Measurements from ENCODE around the gene CCDC146.

Gene CCDC146

DNA sequence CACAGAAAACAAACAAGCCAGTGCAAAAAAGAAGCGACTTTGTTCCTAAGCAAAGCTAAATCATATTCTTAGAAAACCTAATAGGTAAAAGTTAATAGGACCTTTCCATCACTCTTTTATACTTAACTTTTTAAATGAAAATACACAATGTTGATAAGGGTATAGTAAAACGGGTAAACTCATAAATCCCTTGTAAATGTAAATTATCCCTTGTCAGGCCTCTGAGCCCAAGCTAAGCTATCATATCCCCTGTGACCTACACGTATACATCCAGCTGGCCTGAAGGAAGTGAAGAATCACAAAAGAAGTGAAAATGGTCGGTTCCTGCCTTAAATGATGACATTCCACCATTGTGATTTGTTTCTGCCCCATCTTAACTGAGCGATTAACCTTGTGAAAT is 217.3 kb downstream of the CCDC146 start:
- H3K4me3 ChIP-seq = no peak overlapping the region
- no peaks in the 10 kb centered on the region for H3K9me3 ChIP-seq
- H4K20me1 ChIP-seq = no peaks in the 10 kb centered on the region
- H3K4me2 ChIP-seq = no peak overlapping the region
- H3K9ac ChIP-seq = no peak overlapping the region
- no peak for TF ChIP-seq Cebpa-rat (IDR thresholded peaks at IDR 0.05)
- H3K4me1 ChIP-seq = peaks cover 13% of the 10 kb centered on the region
- no peak overlapping the region for H3K27ac ChIP-seq
- no peaks in the 10 kb centered on the region for H3K27me3 ChIP-seq
- no peaks in the 10 kb centered on the region for H3K36me3 ChIP-seq

All from BLaER1 (cell line).